HEK293T (cell line): Measurements from ENCODE around the gene MRGPRX3.
A peak's percentile ranks its signal among the peaks of the same experiment; 100 is the strongest.

Experiments
- CTCF ChIA-PET: fragments of 350-600 bp; formaldehyde crosslinking; extraction: SDS; loops from one replicate; lab custom pipeline; 2021; ENCODE audit warnings: antibody characterized with exemption, inconsistent platforms; lab: Yijun Ruan, JAX
- POLR2A ChIA-PET: fragments of 350-600 bp; formaldehyde crosslinking; extraction: SDS; loops from one replicate; lab custom pipeline; 2020; ENCODE audit warnings: antibody characterized with exemption, inconsistent platforms; lab: Yijun Ruan, JAX
- DNase-seq: peaks from one replicate; pipeline ENCODE4 v3.0.0; 2012; ENCODE audit warnings: mixed read lengths; ENCODE audit errors: extremely low spot score
- ARNT ChIP-seq: fragments of 450-650 bp; IDR thresholded peaks from 2 replicates; pipeline ENCODE4 v1.6.1; 2017; ENCODE audit warnings: mild to moderate bottlenecking
- BHLHE40 ChIP-seq: fragments of 450-650 bp; IDR thresholded peaks from 2 replicates; pipeline ENCODE4 v1.6.1; 2016; ENCODE audit warnings: mild to moderate bottlenecking, moderate library complexity, borderline replicate concordance
- CTBP1 ChIP-seq: fragments of 450-650 bp; IDR thresholded peaks from 2 replicates; pipeline ENCODE4 v1.6.1; 2016; ENCODE audit warnings: borderline replicate concordance
- ELF4 ChIP-seq: fragments of 450-650 bp; IDR thresholded peaks from 2 replicates; pipeline ENCODE4 v1.6.1; 2017; ENCODE audit warnings: antibody characterized with exemption
- FOXA1 ChIP-seq: fragments of 450-650 bp; IDR thresholded peaks from 2 replicates; pipeline ENCODE4 v1.6.1; 2016; ENCODE audit warnings: mild to moderate bottlenecking
- FOXK2 ChIP-seq: fragments of 450-650 bp; IDR thresholded peaks from 2 replicates; pipeline ENCODE4 v1.6.1; 2016; ENCODE audit warnings: mild to moderate bottlenecking
- FOXM1 ChIP-seq: fragments of 450-650 bp; IDR thresholded peaks from 2 replicates; pipeline ENCODE4 v1.6.1; 2017; ENCODE audit warnings: mild to moderate bottlenecking, borderline replicate concordance
- HDGF ChIP-seq: fragments of 450-650 bp; IDR thresholded peaks from 2 replicates; pipeline ENCODE4 v1.6.1; 2017; ENCODE audit warnings: antibody characterized with exemption, borderline replicate concordance
- L3MBTL2 ChIP-seq: fragments of 450-650 bp; conservative IDR thresholded peaks from 2 replicates; pipeline ENCODE4 v1.6.1; 2016; ENCODE audit warnings: mild to moderate bottlenecking
- LEF1 ChIP-seq: fragments of 450-650 bp; IDR thresholded peaks from 2 replicates; pipeline ENCODE4 v1.6.1; 2017; ENCODE audit warnings: mild to moderate bottlenecking, borderline replicate concordance
- NFRKB ChIP-seq: fragments of 450-650 bp; IDR thresholded peaks from 2 replicates; pipeline ENCODE4 v1.6.1; 2016; ENCODE audit warnings: mild to moderate bottlenecking, moderate library complexity
- SP1 ChIP-seq: fragments of 450-650 bp; IDR thresholded peaks from 2 replicates; pipeline ENCODE4 v1.6.1; 2017
- SUZ12 ChIP-seq: fragments of 450-650 bp; IDR thresholded peaks from 2 replicates; pipeline ENCODE4 v1.6.1; 2016; ENCODE audit warnings: mild to moderate bottlenecking
- TARDBP ChIP-seq: fragments of 450-650 bp; IDR thresholded peaks from 2 replicates; pipeline ENCODE4 v1.6.1; 2016
- ZNF384 ChIP-seq: fragments of 450-650 bp; IDR thresholded peaks from 2 replicates; pipeline ENCODE4 v1.6.1; 2016
- TF ChIP-seq, protein P1 (sequence below): fragments of 450-650 bp; IDR thresholded peaks from 2 replicates; pipeline ENCODE4 v1.6.1; 2016

Gene MRGPRX3

GRCh38 chr11:18105086-18105801 is 27.1 kb upstream of the MRGPRX3 start:
- ChIA-PET POLR2A (interaction anchor here (2.6 kb wide), 1 partner anchor 11 kb away, joined by 17 read pairs; no protein-coding TSS in a partner anchor), CTCF (interaction anchor here (0.6 to 3.4 kb wide), 5 partner anchors 10 to 115 kb away, joined by 3 to 27 read pairs (median 3); no protein-coding TSS in a partner anchor)
- TF ChIP-seq ELF4 = no peak
- no peak for TF ChIP-seq TARDBP
- no peak for TF ChIP-seq SUZ12
- no peak for TF ChIP-seq HDGF
- TF ChIP-seq L3MBTL2 = no peak
- TF ChIP-seq, protein P1, sequence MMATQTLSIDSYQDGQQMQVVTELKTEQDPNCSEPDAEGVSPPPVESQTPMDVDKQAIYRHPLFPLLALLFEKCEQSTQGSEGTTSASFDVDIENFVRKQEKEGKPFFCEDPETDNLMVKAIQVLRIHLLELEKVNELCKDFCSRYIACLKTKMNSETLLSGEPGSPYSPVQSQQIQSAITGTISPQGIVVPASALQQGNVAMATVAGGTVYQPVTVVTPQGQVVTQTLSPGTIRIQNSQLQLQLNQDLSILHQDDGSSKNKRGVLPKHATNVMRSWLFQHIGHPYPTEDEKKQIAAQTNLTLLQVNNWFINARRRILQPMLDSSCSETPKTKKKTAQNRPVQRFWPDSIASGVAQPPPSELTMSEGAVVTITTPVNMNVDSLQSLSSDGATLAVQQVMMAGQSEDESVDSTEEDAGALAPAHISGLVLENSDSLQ = no peak
- no peak for DNase-seq

GRCh38 chr11:18105802-18106574 is 26.4 kb upstream of the MRGPRX3 start, which contains the start of gene SAAL1:
Gene SAAL1, minus strand, starts transcription at chr11:18106082. Its CDS starts 41 bp downstream, at chr11:18106041.
- POLR2A ChIA-PET = interaction anchor here (0.6 to 2.6 kb wide), 8 partner anchors 10 to 215 kb away, joined by 3 to 17 read pairs (median 3); partner anchors contain the start of gene SERGEF

GRCh38 chr11:18106688-18107087 is 25.7 kb upstream of the MRGPRX3 start:
- no peak for TF ChIP-seq ARNT
- TF ChIP-seq L3MBTL2 = no peak
- no peak for TF ChIP-seq BHLHE40
- TF ChIP-seq FOXM1 = no peak
- no peak for TF ChIP-seq HDGF
- TF ChIP-seq TARDBP = no peak
- no peak for TF ChIP-seq LEF1
- TF ChIP-seq ELF4 = no peak
- no peak for TF ChIP-seq NFRKB
- TF ChIP-seq, protein P1 = no peak
- TF ChIP-seq SP1 = no peak
- POLR2A ChIA-PET = interaction anchor here (0.9 to 2.6 kb wide), 3 partner anchors 9 to 106 kb away, joined by 3 to 17 read pairs (median 4); no protein-coding TSS in a partner anchor
- DNase-seq = no peak
- CTCF ChIA-PET = interaction anchor here (0.5 to 3.4 kb wide), 5 partner anchors 8 to 225 kb away, joined by 3 to 27 read pairs (median 3); no protein-coding TSS in a partner anchor

More at GRCh38 chr11:18105802-18106574, 26.4 kb upstream of the MRGPRX3 start, which contains the start of gene SAAL1:
- DNase-seq = peak; percentile 93
- CTCF ChIA-PET = interaction anchor here (0.5 to 3.4 kb wide), 5 partner anchors 9 to 225 kb away, joined by 3 to 27 read pairs (median 3); no protein-coding TSS in a partner anchor
- TF ChIP-seq FOXK2 = no peak
- peak; percentile 50 for TF ChIP-seq L3MBTL2
- TF ChIP-seq TARDBP = no peak
- TF ChIP-seq, protein P1 = no peak
- TF ChIP-seq ZNF384 = no peak
- TF ChIP-seq ELF4 = peak; percentile 40
- TF ChIP-seq FOXM1 = no peak
- TF ChIP-seq LEF1 = no peak

DNA sequence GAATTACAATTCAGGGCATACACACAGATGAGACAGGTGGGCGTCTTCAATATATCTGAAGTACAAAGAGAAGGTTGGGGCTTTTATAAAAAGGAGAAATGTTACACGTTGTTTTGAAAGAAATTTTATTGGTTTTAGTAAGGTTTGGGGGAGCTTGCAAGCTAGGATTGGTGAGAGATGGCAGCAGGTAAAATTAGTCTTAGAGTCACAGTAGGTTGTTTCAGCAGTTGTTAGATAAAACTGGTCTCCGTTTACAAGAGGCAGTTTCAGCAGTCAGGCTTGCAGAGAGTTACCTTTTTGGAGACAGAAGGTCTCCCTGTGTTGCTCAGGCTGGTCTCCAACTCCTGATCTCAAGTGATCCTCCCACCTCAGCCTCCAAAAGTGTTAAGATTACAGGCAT is 24.1 kb upstream of the MRGPRX3 start:
- TF ChIP-seq ELF4 (no peak), CTBP1 (no peak), ARNT (no peak), NFRKB (no peak), BHLHE40 (no peak)
- no peak for DNase-seq
- ChIA-PET CTCF (no interaction called here), POLR2A (no interaction called here)

DNA sequence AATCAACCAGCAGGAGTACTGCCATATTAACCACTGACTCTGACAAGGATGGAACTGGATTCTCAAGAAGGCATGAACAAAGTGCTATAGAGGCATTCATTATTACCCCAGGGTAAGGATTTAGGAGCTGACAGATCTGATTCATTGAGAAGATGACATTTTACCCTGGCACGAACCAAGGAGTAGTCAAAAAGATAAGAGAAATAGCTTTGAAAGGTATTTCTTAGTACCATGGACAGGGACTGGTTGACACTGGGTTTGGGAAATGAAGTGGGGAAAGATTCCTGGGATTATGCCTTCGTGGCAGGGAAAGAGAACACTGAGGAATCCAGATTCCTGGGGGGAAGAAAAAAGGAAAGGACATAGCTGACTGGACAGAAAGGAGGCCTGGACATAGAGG is 21.4 kb upstream of the MRGPRX3 start:
- no peak for TF ChIP-seq FOXM1
- no peak for TF ChIP-seq FOXK2
- TF ChIP-seq ELF4 = no peak
- TF ChIP-seq SUZ12 = no peak
- no peak for TF ChIP-seq HDGF
- TF ChIP-seq SP1 = no peak
- no peak for TF ChIP-seq ZNF384
- no peak for TF ChIP-seq LEF1
- TF ChIP-seq L3MBTL2 = no peak
- TF ChIP-seq, protein P1 = no peak
- TF ChIP-seq CTBP1 = no peak
- no peak for TF ChIP-seq ARNT
- TF ChIP-seq FOXA1 = no peak
- TF ChIP-seq TARDBP = no peak
- TF ChIP-seq NFRKB = no peak
- TF ChIP-seq BHLHE40 = no peak
- ChIA-PET POLR2A (no interaction called here), CTCF (interaction anchor here (0.6 to 1.4 kb wide), 2 partner anchors 93 to 173 kb away, joined by 3 to 6 read pairs; no protein-coding TSS in a partner anchor)
- DNase-seq = no peak
